Neural progenitor cell (in vitro differentiated cells): ENCODE results near the gene FFAR2.

Experiments used
- CTCF ChIP-seq: fragments of 200-600 bp; sonication (generic); IDR thresholded peaks from 2 replicates; pipeline ENCODE4 v1.5.1; 2017; ENCODE audit warnings: antibody characterized with exemption, mild to moderate bottlenecking
- EZH2 ChIP-seq: fragments of 200-600 bp; sonication (generic); IDR thresholded peaks from 2 replicates; pipeline ENCODE4 v1.6.1; 2017; ENCODE audit warnings: antibody characterized with exemption, mild to moderate bottlenecking, moderate library complexity

GRCh38 chr19:35399948-35400772, 47.9 kb upstream of the FFAR2 start:
- no peak for TF ChIP-seq CTCF
- no peak for TF ChIP-seq EZH2
